ENCODE data around the gene CMKLR1.

CMKLR1 gene

DNA sequence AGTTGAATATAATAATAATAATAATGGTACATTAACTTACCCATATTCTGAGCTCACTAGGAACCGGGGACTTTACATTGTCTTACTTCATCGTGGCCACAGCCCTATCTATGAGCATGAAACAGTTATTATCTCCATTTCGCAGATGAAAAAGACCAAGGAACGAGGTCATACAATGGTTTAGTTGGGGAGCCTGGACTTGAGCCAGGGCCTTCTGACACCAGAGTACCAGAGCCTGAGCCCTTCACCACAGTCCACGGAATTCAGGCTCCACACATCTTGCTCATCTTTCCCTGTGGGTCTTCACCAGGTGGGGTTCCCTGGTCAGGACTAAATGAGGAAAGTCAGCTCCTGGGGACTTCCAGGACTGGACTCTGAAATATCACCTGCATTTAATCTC is 31.3 kb upstream of the CMKLR1 start:
- no peak overlapping the region for H3K27ac ChIP-seq
- TF ChIP-seq, protein P1, sequence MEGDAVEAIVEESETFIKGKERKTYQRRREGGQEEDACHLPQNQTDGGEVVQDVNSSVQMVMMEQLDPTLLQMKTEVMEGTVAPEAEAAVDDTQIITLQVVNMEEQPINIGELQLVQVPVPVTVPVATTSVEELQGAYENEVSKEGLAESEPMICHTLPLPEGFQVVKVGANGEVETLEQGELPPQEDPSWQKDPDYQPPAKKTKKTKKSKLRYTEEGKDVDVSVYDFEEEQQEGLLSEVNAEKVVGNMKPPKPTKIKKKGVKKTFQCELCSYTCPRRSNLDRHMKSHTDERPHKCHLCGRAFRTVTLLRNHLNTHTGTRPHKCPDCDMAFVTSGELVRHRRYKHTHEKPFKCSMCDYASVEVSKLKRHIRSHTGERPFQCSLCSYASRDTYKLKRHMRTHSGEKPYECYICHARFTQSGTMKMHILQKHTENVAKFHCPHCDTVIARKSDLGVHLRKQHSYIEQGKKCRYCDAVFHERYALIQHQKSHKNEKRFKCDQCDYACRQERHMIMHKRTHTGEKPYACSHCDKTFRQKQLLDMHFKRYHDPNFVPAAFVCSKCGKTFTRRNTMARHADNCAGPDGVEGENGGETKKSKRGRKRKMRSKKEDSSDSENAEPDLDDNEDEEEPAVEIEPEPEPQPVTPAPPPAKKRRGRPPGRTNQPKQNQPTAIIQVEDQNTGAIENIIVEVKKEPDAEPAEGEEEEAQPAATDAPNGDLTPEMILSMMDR (IDR thresholded peaks at IDR 0.05) = no peak
- TF ChIP-seq ZFX (IDR thresholded peaks at IDR 0.05; ENCODE audit: borderline replicate concordance) = no peak

DNA sequence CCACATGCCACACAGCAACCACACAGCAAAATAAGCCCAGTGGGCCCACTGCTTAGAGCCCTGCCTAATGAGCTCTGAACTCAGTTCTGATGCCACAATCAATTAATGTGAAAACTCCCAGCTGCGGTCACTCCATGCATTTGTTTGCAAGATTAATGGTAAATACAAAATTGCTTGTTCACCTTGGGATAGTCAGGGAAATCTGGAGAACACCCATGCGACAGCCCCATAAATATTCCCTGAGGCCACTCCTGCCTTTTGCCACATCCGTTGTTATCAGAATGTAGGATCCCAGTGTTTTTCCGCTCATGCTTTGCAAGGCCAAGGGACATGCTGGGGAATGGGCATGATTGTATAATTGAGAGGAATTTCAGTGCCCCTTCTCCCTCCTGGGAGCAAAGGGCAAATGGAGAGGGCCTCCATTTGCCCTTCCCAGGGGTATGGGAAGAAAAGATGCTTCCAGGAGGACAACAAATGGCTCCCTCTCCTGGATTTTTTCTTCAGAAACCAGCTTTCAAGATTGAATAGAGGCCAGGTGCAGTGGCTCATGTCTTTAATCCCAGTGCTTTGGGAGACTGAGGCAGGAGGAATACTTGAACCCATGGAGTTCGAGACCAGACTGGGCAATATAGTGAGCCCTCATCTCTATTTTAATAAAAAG is 30.8 kb upstream of the CMKLR1 start:
- no peak for TF ChIP-seq ZFX (IDR thresholded peaks at IDR 0.05; ENCODE audit: borderline replicate concordance)
- TF ChIP-seq, protein P1 (IDR thresholded peaks at IDR 0.05) = no peak
- no peak overlapping the region for H3K27ac ChIP-seq

DNA sequence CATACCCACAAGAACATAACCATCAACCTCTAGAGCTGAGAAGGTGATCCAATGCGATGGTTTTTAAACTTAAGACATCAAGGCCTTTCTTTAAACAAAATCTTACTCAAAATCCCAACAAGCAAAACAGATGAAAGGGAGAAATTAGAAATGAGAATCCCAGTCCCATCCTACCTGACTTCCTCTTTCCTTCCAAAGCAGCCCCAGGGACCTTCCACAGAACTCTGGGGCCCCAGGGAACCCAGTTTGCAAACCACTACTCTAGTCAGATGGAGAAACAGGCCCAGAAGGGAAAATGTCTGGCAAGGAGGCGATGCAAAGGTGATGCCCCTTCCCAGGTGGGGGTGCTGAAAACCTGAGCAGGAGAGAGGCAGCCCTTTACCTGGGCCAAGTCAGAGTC is 29.0 kb upstream of the CMKLR1 start:
- TF ChIP-seq, protein P1 (IDR thresholded peaks at IDR 0.05) = no peak
- no peak for TF ChIP-seq ZFX (IDR thresholded peaks at IDR 0.05; ENCODE audit: borderline replicate concordance)
- no peak overlapping the region for H3K27ac ChIP-seq

DNA sequence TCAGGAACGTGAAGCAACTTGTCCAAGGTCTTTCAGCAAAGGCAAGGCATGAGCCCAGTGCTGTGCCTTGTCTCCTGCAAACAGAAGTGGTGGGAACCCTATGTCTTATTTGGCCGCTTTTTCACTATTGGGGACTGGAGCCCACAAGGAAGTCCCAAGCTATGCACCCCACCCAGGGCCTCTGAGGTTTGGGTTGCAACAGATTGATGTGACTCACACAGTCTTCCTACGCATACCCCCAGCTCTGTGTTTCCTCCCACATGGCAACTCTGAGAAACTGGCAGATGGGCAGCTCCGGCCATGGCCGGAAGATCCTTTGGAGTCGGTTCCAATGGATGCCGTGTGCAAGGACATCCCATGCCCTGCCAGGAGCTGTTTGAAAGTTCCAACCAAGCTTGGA is 28.3 kb upstream of the CMKLR1 start:
- H3K27ac ChIP-seq = no peak overlapping the region
- TF ChIP-seq ZFX (IDR thresholded peaks at IDR 0.05; ENCODE audit: borderline replicate concordance) = no peak
- TF ChIP-seq, protein P1 (IDR thresholded peaks at IDR 0.05) = no peak

DNA sequence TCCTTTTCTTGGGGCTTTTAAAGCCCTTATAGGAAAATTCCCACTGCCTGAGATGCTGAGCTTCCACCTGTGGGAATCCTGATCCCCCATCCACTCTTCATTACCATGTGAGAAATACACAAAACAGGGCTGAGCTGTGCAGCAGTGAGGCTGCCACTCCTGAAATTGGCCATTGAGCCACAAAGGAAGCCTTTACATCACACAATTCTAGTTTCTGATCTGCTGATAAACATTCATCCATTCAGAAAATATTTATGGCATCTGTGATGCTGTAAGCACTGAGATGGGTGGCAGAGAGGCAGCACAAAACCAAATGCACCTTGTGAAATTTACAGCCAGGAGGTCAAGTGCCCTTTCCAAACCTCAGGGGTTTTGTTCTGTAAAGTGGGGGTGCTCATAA is 26.2 kb upstream of the CMKLR1 start:
- no peak overlapping the region for H3K27ac ChIP-seq
- no peak for TF ChIP-seq ZFX (IDR thresholded peaks at IDR 0.05; ENCODE audit: borderline replicate concordance)
- TF ChIP-seq, protein P1 (IDR thresholded peaks at IDR 0.05) = no peak

DNA sequence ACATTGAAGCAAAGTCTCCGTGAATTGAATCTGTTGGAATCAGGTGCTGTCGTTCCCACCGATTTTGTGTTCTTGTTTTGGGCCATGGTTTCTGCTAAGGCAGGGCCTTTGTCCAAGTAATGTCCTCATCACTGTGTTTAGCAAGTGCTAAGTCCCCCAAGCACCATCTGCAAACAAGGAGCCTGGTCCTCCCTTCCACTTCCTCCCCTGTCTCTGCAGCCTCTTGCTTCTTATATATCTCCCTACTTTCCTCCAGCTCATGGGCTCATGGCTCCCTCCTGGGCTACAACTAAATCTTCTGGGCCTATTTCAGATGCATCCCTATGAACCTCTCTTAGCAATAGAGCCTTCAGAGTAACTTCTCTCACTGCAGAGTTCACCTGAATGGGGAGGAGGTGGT is 25.8 kb upstream of the CMKLR1 start:
- no peak for TF ChIP-seq ZFX (IDR thresholded peaks at IDR 0.05; ENCODE audit: borderline replicate concordance)
- TF ChIP-seq, protein P1 (IDR thresholded peaks at IDR 0.05) = no peak
- H3K27ac ChIP-seq = no peak overlapping the region

DNA sequence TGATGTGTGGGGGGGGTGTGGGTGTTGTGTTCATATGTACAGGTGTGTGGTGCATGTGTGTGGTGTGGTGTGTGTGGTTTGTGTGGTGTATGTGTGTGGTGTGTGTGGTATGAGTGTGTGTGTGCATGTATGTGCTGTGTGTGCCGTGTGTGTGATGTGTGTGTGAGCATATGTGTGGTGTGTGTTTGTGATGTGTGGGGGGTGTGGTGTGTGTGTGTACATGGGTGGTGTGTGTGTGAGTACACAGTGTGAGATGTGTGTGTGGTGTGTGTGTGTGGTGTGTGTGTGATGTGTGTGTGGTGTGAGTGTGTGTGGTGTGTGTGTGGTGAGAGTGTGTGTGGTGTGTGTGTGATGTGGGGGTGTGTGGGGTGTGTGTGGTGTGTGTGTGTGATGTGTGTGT is 24.5 kb upstream of the CMKLR1 start:
- TF ChIP-seq, protein P1 (IDR thresholded peaks at IDR 0.05) = no peak
- no peak for TF ChIP-seq ZFX (IDR thresholded peaks at IDR 0.05; ENCODE audit: borderline replicate concordance)
- H3K27ac ChIP-seq = no peak overlapping the region
